ENCODE measurements around the gene SREBF1. TPM values are rescaled to one million over a fixed set of nuclear protein-coding genes. Genes with fewer than 3 reads are reported as not detected.
A peak's percentile ranks its signal among the peaks of the same experiment; 100 is the strongest.

The SREBF1 gene
- total RNA-seq, 4 donors from 2014 or later = 16.1 to 90.7 (median 56.1) TPM

GRCh38 chr17:17818088-17818526 is 18.7 kb downstream of the SREBF1 start:
- Histone ChIP-seq H3K36me3 (peaks cover 0 to 74% of the 10 kb centered on the region in 2 donors), H3K27me3 (no peaks in the 10 kb centered on the region), H3K4me1 (peaks cover 0 to 98% (median 12%) of the 10 kb centered on the region in 3 donors), H3K4me3 (no peak overlapping the region), H3K9me3 (no peaks in the 10 kb centered on the region), H3K27ac (peak overlapping the region in 2 of 4 donors; percentile 19 to 66)
- ATAC-seq = no peak
- no peak for TF ChIP-seq POLR2A (IDR thresholded peaks at IDR 0.05)
- no peak for TF ChIP-seq EP300 (IDR thresholded peaks at IDR 0.05)
- TF ChIP-seq POLR2AphosphoS5 (IDR thresholded peaks at IDR 0.05) = no peak
- no peak for TF ChIP-seq CTCF (IDR thresholded peaks at IDR 0.05)
- WGBS, 2 donors (ENCODE audit: low coverage in 1 of 2) = 66 to 82% methylated on average over 4 to 9 of the region's 10 CpGs

GRCh38 chr17:17817552-17817947 is 19.2 kb downstream of the SREBF1 start:
- H3K27ac ChIP-seq = peak overlapping the region in 2 of 4 donors; percentile 19 to 66
- H3K4me1 ChIP-seq = peaks cover 0 to 98% (median 6%) of the 10 kb centered on the region in 3 donors
- 81% methylated on average over 3 of the region's 10 CpGs; no CpG with 5 or more reads in 1 of the 2 donors for WGBS, 2 donors (ENCODE audit: low coverage in 1 of 2)

GRCh38 chr17:17816831-17817551 is 19.8 kb downstream of the SREBF1 start:
- H3K4me3 ChIP-seq = no peak overlapping the region
- no peaks in the 10 kb centered on the region for H3K27me3 ChIP-seq
- no peak for TF ChIP-seq CTCF (IDR thresholded peaks at IDR 0.05)
- no peak for TF ChIP-seq EP300 (IDR thresholded peaks at IDR 0.05)
- TF ChIP-seq POLR2A (IDR thresholded peaks at IDR 0.05) = no peak
- no peak for ATAC-seq
- WGBS, 2 donors (ENCODE audit: low coverage in 1 of 2) = 75 to 83% methylated on average over 1 of the region's 24 CpGs
- no peaks in the 10 kb centered on the region for H3K9me3 ChIP-seq
- H3K27ac ChIP-seq = peak overlapping the region in 2 of 4 donors; percentile 19 to 66
- H3K4me1 ChIP-seq = peaks cover 0 to 98% (median 3%) of the 10 kb centered on the region in 3 donors
- peaks cover 0 to 82% of the 10 kb centered on the region in 2 donors for H3K36me3 ChIP-seq

More at GRCh38 chr17:17817552-17817947, 19.2 kb downstream of the SREBF1 start:
- TF ChIP-seq EP300 (IDR thresholded peaks at IDR 0.05) = no peak
- TF ChIP-seq POLR2A (IDR thresholded peaks at IDR 0.05) = no peak
- no peak for TF ChIP-seq CTCF (IDR thresholded peaks at IDR 0.05)
- no peak for TF ChIP-seq POLR2AphosphoS5 (IDR thresholded peaks at IDR 0.05)
- Histone ChIP-seq H3K36me3 (peaks cover 0 to 79% of the 10 kb centered on the region in 2 donors), H3K4me3 (no peak overlapping the region), H3K27me3 (no peaks in the 10 kb centered on the region), H3K9me3 (no peaks in the 10 kb centered on the region)
- no peak for ATAC-seq

- H3K27ac ChIP-seq = peak overlapping the region in 1 of 4 donors; percentile 11
- no peak for ATAC-seq
- no peak for TF ChIP-seq POLR2AphosphoS5 (IDR thresholded peaks at IDR 0.05)
- no peak for TF ChIP-seq POLR2A (IDR thresholded peaks at IDR 0.05)
- no peak for TF ChIP-seq CTCF (IDR thresholded peaks at IDR 0.05)
- TF ChIP-seq EP300 (IDR thresholded peaks at IDR 0.05) = no peak
- H3K27me3 ChIP-seq = no peaks in the 10 kb centered on the region
- 100% methylated on average over 1 of the region's 22 CpGs; no CpG with 5 or more reads in 1 of the 2 donors for WGBS, 2 donors (ENCODE audit: low coverage in 1 of 2)
- H3K9me3 ChIP-seq = no peaks in the 10 kb centered on the region
- H3K4me3 ChIP-seq = no peak overlapping the region
- peaks cover 0 to 98% (median 8%) of the 10 kb centered on the region in 3 donors for H3K4me1 ChIP-seq
- peaks cover 0 to 82% of the 10 kb centered on the region in 2 donors for H3K36me3 ChIP-seq
Observed at GRCh38 chr17:17816240-17816814, 20.5 kb downstream of the SREBF1 start.
